Astrocyte of the cerebellum (primary cell): ENCODE data around the gene KRT77.

Experiments
- DNase-seq: peaks from one replicate; pipeline ENCODE4 v3.0.0-alpha.2; 2011; ENCODE audit warnings: low read depth
- H3K4me3 ChIP-seq: 2 replicates; pipeline ENCODE4 v1.5.1; 2011; ENCODE audit warnings: mild to moderate bottlenecking, low read depth, low read length, moderate library complexity
- CTCF ChIP-seq: IDR thresholded peaks from 2 replicates; pipeline ENCODE4 v1.5.1; 2012; ENCODE audit warnings: low read length, low read depth, moderate library complexity, mild to moderate bottlenecking; ENCODE audit errors: missing control alignments
- in situ Hi-C: cut with HindIII; loops from 2 replicates; pipeline ENCODE4 v1.10.0; 2017; ENCODE audit warnings: low sequenced_read_pairs

Gene KRT77

GRCh38 chr12:52645982-52646381 lies 57.3 kb downstream of the KRT77 start:
- no peak overlapping the region for H3K4me3 ChIP-seq
- TF ChIP-seq CTCF: no peak
- in situ Hi-C loops: loop anchor here (5.0 kb wide), 1 partner anchor 71 kb away; no protein-coding TSS in a partner anchor
- DNase-seq: no peak

- no peak for TF ChIP-seq CTCF
- in situ Hi-C loops: loop anchor here (5.0 kb wide), 1 partner anchor 72 kb away; no protein-coding TSS in a partner anchor
- H3K4me3 ChIP-seq: no peak overlapping the region
- no peak for DNase-seq
These were observed 58.1 kb downstream of the KRT77 start for GRCh38 chr12:52645120-52645761.

DNA sequence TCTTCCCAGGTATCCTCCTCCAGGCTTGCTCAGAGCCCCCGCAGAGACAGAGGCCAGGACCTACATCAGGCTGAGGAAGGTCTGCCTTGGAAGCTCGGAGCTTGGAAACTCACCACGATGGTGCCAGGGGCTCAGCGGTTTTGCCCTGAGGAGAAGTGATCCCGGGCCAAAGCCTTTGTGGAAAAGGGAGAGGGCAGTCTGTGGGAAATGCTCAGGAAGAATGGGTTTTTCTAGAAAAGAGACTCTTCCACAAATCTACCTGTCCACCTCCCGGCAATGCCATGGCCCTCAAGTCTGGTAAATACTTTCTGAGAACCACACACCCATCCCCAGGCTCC lies 59.3 kb downstream of the KRT77 start:
- no peak overlapping the region for H3K4me3 ChIP-seq
- no peak for DNase-seq
- in situ Hi-C loops: no loop called here
- no peak for TF ChIP-seq CTCF

DNA sequence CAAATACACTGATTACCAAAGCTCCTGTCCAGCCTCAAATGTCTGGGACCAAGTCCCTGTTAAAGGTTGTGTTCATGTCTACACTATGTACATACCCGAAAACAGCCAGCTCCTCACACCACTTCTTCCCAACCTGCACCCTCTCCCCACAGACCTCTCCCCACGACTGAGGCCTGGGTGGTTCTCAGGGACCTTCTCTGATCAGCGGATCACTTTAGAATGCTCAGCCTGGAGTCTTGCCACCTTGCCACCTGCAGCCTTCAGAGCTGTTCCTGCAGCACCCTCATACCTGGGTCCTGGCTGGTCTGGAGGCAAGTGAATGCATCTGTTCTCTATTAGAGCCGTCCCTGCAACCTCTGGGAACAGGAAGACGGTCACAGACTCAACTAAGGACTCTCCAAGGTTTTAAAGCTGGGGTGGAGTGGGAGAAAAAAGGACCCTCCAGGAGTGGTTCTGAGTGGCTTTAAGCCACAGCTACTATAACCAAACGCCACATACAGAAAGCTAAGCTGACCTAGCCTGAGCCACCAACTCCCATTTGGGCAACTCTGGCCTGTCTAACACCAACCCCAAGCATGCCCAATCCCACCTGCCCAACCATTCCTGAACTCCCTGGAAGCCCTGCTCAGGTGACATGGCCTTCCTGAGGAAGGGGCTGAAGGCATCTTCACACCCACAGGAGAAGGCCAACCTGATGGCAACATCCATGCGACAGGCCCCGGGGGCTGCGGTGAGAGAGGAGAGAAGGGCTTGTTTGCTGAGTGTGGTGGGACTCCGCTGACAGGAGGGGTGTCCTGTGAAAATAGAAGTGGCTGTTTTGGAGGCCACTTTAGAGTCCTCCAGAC lies 59.9 kb downstream of the KRT77 start:
- in situ Hi-C loops: no loop called here
- H3K4me3 ChIP-seq: no peak overlapping the region
- DNase-seq: no peak
- no peak for TF ChIP-seq CTCF

GRCh38 chr12:52641468-52641867 lies 61.9 kb downstream of the KRT77 start:
- TF ChIP-seq CTCF: no peak
- no peak for DNase-seq
- no peak overlapping the region for H3K4me3 ChIP-seq
- in situ Hi-C loops: no loop called here
